HG03095 (cell line): ENCODE results near the gene NR2F1.

Source experiments
- ATAC-seq: cut with Tn5 transposase; IDR thresholded peaks from one replicate; pipeline ENCODE4 v1.9.1; 2021; ENCODE audit warnings: moderate library complexity; ENCODE audit not compliant: unreplicated experiment

The NR2F1 gene

DNA sequence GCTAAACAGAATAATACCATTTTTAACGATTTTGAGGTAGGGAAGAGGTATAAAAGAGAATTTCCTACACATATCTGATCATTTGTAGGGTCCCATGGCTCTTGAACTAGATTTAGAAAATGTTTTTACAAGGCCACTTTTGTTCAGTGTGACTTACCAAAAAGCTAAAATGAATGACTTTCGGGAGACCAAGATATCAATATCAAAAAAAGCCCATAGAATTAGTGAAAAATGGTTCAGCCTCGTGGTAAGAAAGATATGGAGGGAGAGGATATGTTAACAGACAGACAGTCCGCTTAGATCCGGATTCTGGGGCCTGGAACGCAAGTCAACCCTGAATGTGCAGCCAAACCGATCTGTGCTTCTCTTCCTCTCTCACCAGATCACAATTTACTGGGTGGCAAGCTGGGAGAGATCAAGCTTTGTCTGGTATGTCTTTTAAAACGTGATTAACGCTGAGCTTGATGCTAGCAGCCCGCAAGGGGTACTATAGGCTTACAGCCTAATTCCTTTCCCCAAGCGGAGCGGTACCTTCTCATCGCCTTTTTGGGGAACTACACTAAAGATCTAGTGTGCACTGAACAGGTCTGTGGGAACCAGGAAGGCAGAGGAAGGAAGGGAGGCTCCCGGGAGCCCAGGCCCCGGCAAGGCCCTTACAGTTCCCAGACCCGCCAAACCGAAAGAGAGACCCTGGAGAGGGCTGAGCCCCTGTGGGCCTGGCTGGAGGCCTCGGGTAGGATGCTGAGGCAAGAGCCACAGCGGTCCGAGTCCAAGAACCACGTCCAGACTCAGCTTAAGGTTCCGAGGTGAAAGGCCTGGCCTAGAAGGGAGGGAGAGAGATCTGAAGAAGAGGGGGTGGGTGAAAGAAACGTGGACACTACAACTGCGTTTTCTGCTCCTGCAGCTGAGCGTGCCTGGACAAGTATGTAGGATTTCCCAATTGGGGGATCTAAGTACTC is 4.9 kb upstream of the NR2F1 start:
- no peak for ATAC-seq

DNA sequence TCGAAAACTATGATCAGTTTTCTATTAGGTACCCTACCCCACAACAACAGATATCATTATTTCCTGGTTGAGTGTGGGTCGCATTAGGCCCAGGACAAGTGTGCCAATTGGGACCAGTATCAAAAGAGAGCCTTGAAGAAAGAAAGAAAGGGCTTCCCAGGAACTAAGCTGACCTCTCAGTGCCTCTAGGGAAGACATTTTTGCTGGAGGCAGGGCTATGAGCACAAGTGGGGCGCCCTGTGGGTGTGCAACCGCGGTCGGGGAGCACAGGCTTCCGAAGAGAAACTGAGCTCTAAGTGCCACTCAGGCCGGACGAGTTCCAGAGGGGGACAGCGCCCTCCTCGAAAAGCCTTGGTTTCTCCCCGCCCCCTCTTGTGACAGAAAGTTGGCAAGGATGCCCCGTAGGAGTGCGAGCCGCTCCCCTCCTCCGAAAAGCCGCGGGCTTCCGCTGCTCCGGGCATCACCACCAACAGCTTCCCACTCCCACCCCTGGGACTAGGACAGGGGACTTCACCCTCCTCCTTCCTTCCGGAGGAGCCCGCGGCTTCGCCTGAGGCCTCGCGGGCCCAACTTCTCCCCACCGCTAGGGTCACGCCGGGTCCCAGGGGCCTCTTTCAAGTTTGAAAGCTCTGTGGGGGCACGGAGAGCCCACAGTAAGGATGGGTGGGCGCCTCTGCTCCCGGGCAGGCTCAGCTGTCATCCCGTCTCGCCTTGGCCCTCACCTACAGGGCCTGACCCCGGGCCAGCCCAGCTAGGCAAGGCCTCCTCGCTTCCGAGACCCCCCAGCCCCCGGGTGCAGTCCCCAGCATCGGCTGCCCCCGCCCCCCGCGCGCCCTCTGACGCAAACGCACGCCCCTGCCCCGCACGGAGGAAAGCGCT is 4.0 kb upstream of the NR2F1 start:
- ATAC-seq: no peak

DNA sequence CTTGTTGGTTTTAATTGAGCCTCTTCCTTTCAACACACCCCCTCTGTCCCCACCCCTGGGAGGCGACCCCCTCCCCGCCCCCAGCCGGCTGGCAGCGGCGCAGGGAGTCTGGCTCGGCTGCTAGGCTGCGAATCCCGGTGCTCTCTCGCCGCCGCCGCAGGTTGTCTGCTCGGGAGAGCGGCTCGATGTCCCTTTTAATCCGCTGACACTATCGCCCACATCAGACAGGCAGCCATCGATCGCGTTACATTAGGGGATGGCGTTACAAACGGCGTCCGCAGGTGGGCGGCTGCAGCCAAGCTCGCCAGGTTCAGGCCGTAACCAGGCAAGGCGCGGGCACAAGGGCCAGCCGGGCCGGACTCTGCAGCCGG is 3.3 kb upstream of the NR2F1 start:
- ATAC-seq: no peak

DNA sequence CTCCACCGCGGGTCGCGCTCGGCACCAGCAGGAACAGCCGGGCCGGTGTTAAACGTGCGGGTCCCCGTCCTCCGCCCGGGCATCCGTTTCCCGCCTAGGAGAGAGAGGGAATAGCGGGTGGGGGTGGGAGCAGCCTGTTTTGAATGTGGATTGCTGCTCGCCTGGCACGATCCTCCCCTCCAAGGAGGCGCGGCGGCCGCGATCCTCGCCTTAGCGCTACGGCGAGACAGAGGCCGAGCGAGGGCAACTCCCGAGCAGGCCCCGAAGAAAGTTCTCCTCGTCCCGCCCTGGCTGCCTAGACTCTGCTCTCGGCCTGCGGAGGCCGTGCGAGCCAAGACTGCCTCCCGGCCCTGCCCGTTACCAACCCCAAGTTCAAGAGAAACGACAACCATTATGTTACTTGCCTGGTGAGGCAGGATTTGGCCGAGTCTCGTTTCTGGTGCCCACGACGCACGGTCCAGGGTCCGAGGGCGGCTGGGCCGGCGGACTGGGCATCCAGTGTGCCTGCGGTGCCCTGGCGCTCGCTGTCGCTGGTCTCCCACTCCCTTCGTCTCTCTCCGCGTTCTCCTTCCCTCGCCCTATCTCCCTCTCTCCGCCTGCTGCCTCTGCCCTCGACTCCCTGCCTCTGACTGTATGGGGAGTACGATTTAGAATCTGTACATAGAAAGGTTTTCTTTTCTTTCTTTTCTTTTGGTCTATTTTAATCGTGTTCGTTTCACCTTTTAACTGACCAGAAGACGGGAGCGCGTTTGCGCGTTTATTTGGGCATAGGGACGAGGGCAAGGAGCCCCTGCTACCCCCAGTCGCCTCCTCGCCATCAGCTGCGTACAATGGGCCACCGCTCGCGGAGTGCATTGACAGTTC is 2.7 kb upstream of the NR2F1 start:
- ATAC-seq: no peak

DNA sequence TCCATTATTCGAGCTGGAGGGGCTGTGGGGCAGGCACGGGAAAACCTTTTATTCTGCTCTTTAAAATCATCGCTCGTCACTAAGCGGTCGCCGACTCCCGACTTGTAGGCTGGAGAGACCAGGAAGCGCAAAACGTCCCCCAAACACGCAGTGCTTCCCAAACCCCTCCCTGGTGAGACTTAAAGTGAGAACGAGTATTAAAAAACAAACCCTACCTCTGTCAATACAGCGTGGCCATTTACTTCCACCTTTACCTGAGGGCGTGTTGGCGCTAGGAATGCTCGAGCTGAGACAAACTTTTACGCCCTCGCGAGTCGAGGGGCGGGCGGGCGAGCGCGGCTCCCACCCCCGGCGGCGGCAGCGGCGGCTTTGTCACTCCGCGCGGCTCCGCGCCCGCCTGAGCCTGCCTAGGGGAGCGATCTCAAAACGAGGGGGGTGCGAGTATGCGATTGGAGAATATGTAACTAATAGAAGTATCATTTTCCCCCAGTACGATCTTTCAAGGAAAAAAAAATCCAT is 2.0 kb upstream of the NR2F1 start, which contains the start of gene NR2F1-AS1:
TSS of gene NR2F1-AS1 (minus strand) at position 293 of the 519 bp plus-strand sequence.
- ATAC-seq: peak; percentile 27

DNA sequence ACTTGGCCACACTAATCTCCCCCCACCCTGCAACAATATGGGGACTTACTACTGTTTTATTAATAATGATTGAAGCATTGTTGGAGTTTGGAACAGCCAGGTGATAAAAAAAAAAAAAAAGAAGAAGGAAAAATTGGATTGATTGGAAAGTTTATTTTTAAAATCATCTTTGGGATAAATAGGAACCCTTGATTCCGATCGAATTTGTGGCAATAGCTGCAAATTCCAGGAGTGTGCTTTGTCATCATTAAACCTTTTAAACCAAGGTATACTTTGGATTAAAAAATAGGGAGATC is 907 bp upstream of the NR2F1 start:
- ATAC-seq: no peak

DNA sequence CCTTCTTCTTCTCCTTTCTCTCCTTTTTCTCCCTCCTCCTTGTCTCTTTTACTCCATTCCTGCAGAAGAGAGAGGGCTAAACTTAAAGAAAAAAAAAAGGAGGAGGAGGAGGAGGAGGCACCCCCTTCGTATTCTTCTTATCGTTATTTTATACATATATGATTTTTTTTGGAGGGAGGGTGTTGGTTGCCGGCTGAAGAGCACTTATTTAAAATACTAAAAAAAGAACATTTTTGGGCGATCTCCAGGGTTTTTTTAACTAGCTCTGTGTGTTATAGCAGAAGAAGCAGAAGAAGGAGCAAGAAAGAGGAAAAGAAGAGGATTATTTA is 381 bp downstream of the NR2F1 start:
- no peak for ATAC-seq

DNA sequence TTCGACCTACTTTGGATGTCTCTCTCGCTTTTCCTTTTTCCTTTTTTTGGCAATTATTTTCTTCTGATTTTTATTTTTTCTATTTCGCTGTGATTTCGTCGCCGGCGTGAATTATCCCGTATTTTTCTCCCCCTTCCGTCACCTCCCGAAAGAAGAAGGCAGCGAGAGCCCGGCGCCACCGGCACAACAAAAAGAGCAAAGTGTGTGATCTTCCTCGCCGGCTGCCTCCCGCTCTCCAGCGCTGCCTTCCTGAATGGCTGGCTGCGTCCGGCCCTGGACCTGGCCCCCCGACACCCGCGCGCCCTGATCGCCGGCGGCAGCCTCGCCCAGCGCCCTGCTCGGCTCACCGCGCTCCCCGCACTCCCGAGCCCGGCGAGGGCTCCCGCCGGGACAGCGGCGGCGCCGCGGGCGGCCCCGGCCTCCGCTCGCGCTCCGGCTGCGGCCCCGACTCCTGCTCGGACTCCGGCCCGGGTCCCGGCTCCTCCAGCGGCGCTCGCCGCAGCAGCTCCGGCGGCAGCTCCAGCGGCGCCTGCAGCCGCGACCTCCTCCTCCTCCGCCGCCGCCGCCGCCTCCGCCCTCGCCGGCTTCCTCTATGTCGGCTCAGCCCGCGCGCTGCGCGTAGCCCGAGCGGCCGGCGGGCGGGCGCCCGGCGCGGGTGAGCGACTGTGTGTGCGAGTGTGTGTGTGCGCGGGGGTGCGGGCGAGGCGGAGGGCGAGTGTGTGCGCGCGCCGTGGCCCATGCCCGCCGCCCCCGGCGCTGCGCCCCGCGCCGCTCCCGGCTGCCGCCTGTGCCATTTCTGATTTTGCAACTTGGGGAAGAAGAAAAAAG is 960 bp downstream of the NR2F1 start:
- ATAC-seq: peak; percentile 43

DNA sequence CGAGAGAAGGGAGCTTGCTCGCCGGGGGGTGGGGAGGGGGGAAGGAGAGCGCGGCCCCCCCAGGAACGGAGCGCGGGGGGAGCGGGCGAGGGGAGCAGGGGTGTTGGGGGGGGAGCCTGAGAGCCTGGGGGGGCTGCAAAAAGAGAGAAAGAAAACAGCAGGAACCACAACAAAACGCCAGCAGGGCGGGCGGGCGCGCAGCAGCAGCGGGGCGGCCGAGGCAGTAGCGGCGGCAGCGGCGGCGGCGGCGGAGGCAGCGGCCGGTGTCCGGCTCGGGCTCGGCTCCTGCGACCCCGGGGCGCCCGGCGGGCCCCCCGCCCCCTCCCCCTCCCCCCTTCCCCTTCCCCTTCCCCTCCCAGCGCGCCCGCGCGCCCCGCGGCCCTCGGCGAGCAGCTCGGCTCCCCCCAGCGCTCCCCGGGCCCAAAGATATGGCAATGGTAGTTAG is 1.6 kb downstream of the NR2F1 start:
- ATAC-seq: no peak

DNA sequence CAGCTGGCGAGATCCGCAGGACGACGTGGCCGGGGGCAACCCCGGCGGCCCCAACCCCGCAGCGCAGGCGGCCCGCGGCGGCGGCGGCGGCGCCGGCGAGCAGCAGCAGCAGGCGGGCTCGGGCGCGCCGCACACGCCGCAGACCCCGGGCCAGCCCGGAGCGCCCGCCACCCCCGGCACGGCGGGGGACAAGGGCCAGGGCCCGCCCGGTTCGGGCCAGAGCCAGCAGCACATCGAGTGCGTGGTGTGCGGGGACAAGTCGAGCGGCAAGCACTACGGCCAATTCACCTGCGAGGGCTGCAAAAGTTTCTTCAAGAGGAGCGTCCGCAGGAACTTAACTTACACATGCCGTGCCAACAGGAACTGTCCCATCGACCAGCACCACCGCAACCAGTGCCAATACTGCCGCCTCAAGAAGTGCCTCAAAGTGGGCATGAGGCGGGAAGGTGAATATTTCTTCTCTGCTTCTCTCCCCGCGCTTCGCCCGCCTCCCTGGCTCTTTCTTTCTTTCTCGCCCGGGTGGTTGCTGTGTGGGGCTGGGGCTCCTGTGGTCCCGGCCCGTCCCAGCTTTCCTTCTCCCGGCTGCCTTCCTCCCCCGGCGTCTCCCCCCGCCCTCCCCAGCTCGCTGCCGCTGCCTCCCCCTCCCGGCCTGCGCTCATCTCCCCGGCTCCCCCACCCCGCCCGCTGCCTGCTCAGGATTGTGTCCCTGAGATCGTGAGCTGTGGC is 2.2 kb downstream of the NR2F1 start:
- ATAC-seq: no peak

DNA sequence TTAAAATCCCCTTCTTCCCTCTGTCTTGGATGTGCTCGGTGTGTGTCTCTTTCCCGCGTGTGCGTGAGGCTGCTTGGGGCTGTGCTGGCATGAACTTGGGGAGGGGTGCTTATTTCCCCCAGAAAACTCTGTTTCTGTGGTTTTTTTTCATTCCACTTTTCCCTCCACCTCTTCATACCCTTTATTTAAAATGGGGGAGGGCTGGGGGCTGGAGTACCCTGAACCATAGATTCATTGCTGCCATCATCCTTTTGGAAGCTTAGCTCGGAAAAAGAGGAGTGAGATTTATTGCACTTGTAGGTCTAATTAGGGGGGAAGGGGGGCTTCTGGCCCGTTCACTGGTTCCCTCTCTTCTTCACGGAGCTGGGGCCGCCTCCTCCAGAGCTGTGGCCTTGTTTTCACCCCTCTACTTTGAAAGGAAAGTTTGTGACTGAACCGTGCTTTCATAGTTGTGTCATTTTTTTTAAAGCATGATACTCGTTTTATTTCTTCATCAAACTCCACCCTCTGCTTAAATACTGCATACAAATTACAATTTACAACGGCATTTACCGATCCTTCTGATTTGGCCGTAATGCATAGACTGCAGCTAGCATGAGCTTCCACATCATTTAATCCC is 2.9 kb downstream of the NR2F1 start:
- no peak for ATAC-seq

DNA sequence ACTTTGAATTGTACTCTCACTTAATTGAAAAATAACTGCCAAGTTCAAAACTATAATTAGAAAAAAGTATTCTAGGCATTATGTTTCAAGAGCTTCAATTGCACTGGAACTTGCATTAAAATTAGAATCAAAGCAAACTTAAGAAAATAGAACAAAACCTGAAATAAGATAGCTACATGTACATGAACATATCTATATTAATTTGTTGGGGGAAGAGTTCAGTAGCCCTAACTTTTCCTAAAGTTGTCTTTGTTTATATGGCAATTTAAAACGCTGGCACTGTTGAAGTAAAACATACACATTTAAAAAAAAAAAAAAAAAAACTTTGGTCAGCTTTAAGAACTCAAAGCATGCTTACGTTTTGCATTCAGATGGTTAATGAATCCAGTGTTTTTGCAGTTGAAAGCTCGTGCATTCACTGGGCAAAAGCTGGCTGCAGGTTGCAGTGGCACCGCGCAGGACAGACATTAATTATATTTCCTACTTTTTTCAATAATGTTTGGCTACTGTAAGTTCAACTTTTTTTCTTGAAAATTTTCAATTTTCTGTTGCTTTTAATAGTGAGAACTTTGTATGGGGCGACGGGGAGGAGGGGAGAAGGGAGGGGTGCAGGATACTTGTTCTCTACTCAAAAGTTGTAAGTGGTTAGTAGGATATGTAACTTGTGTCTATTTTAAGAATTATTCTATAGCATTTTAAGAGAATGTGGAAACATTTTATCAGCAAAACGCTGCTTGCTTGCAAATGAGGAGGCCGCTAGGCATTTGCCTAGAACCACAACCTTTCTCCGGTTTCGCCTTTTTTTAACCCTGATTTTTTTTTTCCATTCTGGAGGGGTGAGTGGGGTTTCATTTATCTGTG is 3.9 kb downstream of the NR2F1 start:
- no peak for ATAC-seq

DNA sequence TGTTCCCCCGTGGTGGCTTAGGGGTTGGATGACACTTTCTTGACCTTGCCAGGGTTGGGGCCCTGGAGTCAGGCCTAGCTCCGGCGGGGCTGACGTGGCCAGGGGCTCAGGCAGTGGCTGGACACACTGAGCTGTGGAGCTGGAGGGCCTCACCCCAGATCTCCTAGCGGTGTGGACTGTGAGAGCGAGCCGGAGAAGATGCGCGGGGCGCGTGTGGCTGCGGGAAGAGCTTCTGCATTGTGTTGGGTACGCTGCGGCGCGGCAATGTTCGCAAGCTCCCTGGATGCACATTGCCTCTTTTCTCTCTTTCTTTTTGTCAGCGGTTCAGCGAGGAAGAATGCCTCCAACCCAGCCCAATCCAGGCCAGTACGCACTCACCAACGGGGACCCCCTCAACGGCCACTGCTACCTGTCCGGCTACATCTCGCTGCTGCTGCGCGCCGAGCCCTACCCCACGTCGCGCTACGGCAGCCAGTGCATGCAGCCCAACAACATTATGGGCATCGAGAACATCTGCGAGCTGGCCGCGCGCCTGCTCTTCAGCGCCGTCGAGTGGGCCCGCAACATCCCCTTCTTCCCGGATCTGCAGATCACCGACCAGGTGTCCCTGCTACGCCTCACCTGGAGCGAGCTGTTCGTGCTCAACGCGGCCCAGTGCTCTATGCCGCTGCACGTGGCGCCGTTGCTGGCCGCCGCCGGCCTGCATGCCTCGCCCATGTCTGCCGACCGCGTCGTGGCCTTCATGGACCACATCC is 4.8 kb downstream of the NR2F1 start:
- ATAC-seq: no peak

DNA sequence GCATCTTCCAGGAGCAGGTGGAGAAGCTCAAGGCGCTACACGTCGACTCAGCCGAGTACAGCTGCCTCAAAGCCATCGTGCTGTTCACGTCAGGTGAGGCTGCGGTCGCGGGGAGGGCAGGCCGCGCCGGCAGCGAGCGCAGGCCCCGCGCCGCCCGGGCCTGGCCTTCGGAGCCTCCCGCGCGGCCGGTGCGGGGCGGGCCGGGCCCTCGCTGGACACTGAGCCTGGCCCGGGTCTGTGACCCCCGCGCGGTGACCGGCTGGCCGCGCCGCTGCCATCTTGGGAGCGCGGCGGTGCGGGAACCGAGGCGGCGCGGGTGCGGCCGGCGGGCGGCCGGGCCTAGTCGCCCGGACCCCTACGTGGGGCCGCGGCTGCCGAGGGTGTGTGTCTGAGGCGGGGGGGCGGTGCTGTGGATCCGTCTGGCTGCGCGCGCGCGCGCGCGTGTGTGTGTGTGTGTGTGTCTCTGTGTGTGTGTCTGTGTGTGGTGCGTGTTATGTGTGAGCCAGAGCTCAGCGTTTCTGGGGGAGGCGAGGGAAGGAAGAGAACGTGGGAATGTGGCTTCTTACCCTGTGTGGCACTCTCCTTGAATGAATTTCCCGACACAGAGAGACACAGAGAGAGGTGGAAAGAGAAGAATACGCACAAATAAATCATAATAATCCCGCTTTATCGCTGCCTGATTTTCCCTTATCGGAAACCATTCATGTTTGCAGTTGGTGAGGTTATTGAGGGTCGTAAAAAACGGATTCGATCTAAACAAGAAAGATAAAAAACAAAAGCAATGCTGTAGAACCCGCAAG is 5.5 kb downstream of the NR2F1 start:
- ATAC-seq: no peak

DNA sequence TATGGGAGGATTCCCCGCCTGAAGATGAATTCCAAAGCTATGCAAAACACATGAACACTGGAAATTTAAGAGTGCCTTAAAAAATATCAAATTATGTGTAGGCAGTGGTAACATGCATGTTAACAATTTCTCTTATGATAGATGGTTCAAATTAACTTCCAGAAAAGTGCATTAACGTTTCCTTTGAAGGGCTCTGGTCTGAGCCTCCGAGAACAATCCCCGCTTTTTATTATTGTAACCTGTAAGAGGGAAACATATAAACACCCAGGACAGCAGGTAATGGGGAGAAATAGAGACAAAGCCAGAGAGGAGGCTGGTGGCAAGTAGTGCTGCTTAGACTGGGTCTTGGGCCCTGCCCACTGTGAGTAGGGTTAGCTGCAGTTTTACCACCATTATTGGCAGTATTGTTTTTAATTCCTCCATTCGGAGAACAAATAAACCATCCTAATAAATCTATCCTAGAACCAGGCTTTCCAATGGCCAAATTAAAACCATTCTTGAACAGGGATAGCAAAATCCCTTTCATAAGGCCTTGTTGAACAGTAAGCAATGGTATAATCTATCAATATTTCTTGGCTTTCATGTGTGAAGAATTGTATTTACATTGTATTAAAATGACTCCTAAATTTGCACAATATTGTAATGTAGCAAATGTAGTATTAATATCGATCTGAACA is 6.3 kb downstream of the NR2F1 start:
- no peak for ATAC-seq

DNA sequence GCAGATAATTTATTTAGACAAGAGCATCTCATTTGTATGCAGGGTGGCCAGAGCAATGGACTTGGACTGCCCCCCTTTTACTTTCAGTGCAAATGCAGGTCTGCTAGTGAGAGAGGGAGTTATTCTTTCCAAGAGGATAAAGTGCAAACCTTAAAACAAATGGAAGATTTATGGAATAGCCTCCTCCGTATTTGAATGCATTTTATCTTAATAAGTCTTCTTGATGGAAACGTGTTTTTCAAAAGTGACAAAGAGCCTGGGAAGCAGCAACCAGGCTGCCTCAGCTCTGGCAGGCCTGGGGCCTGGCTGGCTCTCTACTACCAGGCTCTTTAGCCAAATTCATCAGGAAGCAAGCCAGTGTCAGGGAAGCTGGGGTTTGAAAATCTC is 6.8 kb downstream of the NR2F1 start:
- no peak for ATAC-seq
